Heart left ventricle (tissue), 16 donors: ENCODE data around the gene MST1. TPM values are rescaled to one million over a fixed set of nuclear protein-coding genes. Genes with fewer than 3 reads are reported as not detected.

Experiments
- ATAC-seq, 4 donors: fragments of 200-7000 bp; cut with Tn5 transposase; one replicate each; pipeline ENCODE4 v1.9.1; 2020 to 2022; ENCODE audit warnings: moderate library complexity in 4 of 4, mild to moderate bottlenecking in 3 of 4, moderate number of reproducible peaks in 1 of 4
- DNase-seq, 5 donors: peaks; one replicate each; pipeline ENCODE4 v3.0.0-alpha.2; 2020
- H3K27ac ChIP-seq, 12 donors: fragments of 200-600 bp; sonication (generic) in 4 of 12; one replicate each; pipeline versions ENCODE4 v1.5.0 to v1.8.0; 2016 to 2022; ENCODE audit warnings: mild to moderate bottlenecking in 2 of 12
- H3K27me3 ChIP-seq, 9 donors: fragments of 200-600 bp; sonication (generic) in 2 of 9; one replicate each; pipeline versions ENCODE4 v1.5.1 to v1.8.0; 2016 to 2022; ENCODE audit warnings: mild to moderate bottlenecking in 3 of 9
- H3K36me3 ChIP-seq, 9 donors: fragments of 200-600 bp; sonication (generic) in 2 of 9; one replicate each; pipeline versions ENCODE4 v1.5.0 to v1.8.0; 2018 to 2022; ENCODE audit warnings: mild to moderate bottlenecking in 2 of 9
- H3K4me1 ChIP-seq, 12 donors: fragments of 200-600 bp; sonication (generic) in 4 of 12; one replicate each; pipeline versions ENCODE4 v1.5.0 to v1.8.0; 2016 to 2022; ENCODE audit warnings: mild to moderate bottlenecking in 3 of 12
- H3K4me3 ChIP-seq, 12 donors: fragments of 200-600 bp; sonication (generic) in 4 of 12; one replicate each; pipeline versions ENCODE4 v1.5.0 to v1.8.0; 2017 to 2022; ENCODE audit warnings: mild to moderate bottlenecking in 9 of 12, moderate library complexity in 4 of 12
- H3K9me3 ChIP-seq, 12 donors: fragments of 200-600 bp; sonication (generic) in 4 of 12; one replicate each; pipeline versions ENCODE4 v1.5.0 to v1.8.0; 2016 to 2022; ENCODE audit warnings: mild to moderate bottlenecking in 1 of 12
- POLR2A ChIP-seq, 2 donors: fragments of 450-650 bp; IDR thresholded peaks; one replicate each; pipeline ENCODE4 v1.6.1; 2017; ENCODE audit warnings: antibody characterized with exemption in 2 of 2, mild to moderate bottlenecking in 2 of 2, moderate library complexity in 2 of 2
- WGBS, 4 donors: extraction: QIAGEN DNeasy Blood & Tissue Kit in 2 of 4; methylation state at CpG; one replicate each; pipeline versions ENCODE4 v1.1.5 to v1.1.7; 2013 to 2018; 5-methylcytosine and 5-hydroxymethylcytosine counted together
- intact Hi-C, 10 donors: fragments of 100-400 bp; cut with DNase I; formaldehyde crosslinking; loops; one replicate each; pipeline versions ENCODE4 v1.11.1 to v1.14.2; 2022
- polyA plus RNA-seq, 2 donors: library from polyadenylated mRNA; stranded (reverse); fragments of 200-250 nt; gene quantifications; one replicate each; pipeline ENCODE4 v1.2.3, GENCODE V29; 2013
- total RNA-seq, 9 donors: library from RNA; depleted of rRNA in 2 of 9; stranded (reverse); fragments of >200 nt in 2 of 9; fragmentation: NEBNext Ultra II Directional in 3 of 9; extraction: Animal tissue kit (Norgen Biotek cat#: 25700) in 3 of 9; gene quantifications; one replicate each; pipeline versions ENCODE4 v1.1.0 to v1.2.4, GENCODE V29; 2016 to 2023
- TF ChIP-seq, protein P1 (sequence below), 12 donors: fragments of 200-600 bp; sonication (generic) in 4 of 12; IDR thresholded peaks; one replicate each; pipeline versions ENCODE4 v1.5.0 to v1.8.0; 2018 to 2022; ENCODE audit warnings: antibody characterized with exemption in 12 of 12, mild to moderate bottlenecking in 5 of 12
- donor health status: ischemic (EF 13 %, LVEDD 7.1; RV severe dilation, severe dysfunction).
- donor health status: healthy with polysubstance abuse.
- donor health status: DM: no; HTN: yes; CAD: no.
- donor health status: DM: no; HTN: no; CAD: no.
- donor health status: ischemic (EF 25% LVEDD 6.9; RV normal size, moderate dysfunction).
- donor health status: ischemic (EF 25% LVEDD 5.7; RV mildly dilated, moderate dysfunction).
- donor health status: healthy.
- donor health status: DM: yes; HTN: yes; CAD: no.
- donor health status: ischemic (EF 35%, LVEDD 5.7; RV mildly dilated, moderate dysfunction).
- donor health status: nonischemic (EF 11% LVEDD 7.7; RV severe dilation, severe dysfunction).
- donor health status: DM: yes; HTN: yes; CAD: no.
- donor health status: PGD.
- donor health status: ischemic (EF 29% LVEDD 5.4; RV normal size, mild dysfunction).
- donor health status: nonischemic (EF 23%, LVEDD 6.1; RV moderate dilation, normal function).

MST1 gene
- total and polyA plus RNA-seq, 11 donors: 1.8 to 29.4 (median 3.2) TPM

DNA sequence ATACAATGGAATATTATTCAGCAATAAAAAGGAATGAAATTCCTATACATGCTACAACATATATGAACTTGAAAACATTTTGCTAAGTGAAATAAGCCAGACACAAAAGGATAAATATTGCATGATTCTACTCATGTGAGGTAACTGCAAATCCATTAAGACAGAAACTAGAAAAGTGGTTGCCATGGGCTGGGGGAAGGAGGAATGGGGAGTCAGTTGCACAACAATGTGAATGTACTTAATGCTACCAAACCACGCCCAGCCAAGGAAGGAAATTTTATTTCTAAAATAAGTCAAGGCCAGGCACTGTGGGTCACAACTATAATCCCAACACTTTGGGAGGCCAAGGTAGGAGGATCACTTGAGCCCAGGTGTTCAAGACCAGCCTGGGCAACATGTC, 44.3 kb upstream of the MST1 start:
- no peak overlapping the region for H3K4me3 ChIP-seq
- DNase-seq (no peak), ATAC-seq (no peak)
- TF ChIP-seq, protein P1, sequence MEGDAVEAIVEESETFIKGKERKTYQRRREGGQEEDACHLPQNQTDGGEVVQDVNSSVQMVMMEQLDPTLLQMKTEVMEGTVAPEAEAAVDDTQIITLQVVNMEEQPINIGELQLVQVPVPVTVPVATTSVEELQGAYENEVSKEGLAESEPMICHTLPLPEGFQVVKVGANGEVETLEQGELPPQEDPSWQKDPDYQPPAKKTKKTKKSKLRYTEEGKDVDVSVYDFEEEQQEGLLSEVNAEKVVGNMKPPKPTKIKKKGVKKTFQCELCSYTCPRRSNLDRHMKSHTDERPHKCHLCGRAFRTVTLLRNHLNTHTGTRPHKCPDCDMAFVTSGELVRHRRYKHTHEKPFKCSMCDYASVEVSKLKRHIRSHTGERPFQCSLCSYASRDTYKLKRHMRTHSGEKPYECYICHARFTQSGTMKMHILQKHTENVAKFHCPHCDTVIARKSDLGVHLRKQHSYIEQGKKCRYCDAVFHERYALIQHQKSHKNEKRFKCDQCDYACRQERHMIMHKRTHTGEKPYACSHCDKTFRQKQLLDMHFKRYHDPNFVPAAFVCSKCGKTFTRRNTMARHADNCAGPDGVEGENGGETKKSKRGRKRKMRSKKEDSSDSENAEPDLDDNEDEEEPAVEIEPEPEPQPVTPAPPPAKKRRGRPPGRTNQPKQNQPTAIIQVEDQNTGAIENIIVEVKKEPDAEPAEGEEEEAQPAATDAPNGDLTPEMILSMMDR (IDR thresholded peaks at IDR 0.05): no peak
- TF ChIP-seq POLR2A (IDR thresholded peaks at IDR 0.05): no peak
- H3K4me1 ChIP-seq: peaks cover 0 to 5% (median 0%) of the 10 kb centered on the region in 12 donors
- intact Hi-C loops: no loop called here
- no peak overlapping the region for H3K27ac ChIP-seq
- H3K9me3 ChIP-seq: no peaks in the 10 kb centered on the region
- H3K27me3 ChIP-seq: no peaks in the 10 kb centered on the region
- WGBS, 4 donors: 86 to 93% (median 89%) methylated on average over 1 of the region's 1 CpG
- peaks cover 0 to 99% (median 91%) of the 10 kb centered on the region in 9 donors for H3K36me3 ChIP-seq

DNA sequence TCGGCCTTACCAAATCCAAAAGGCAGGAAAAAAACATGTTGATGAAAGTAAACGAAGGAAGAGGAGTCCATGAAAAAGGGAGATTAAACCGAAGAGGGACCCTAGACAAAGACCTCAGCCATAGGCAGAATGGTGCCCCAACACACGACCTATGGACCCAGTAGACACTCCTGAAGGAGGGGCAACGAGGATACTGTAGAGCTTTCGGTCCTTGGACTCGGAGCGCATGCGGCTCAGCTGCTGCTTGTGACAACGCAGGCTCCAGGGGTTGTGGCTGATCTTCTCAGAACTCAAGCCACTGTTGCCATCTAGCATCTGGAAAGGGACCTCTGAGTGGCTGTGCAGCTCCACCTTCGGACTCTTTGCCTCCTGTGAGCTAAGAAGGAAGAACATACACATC, 43.3 kb upstream of the MST1 start:
- Histone ChIP-seq H3K9me3 (no peaks in the 10 kb centered on the region), H3K4me3 (no peak overlapping the region), H3K27me3 (no peaks in the 10 kb centered on the region), H3K4me1 (peaks cover 0 to 5% (median 0%) of the 10 kb centered on the region in 12 donors), H3K36me3 (peaks cover 0 to 98% (median 89%) of the 10 kb centered on the region in 9 donors), H3K27ac (no peak overlapping the region)
- intact Hi-C loops: no loop called here
- TF ChIP-seq POLR2A (IDR thresholded peaks at IDR 0.05): no peak
- TF ChIP-seq, protein P1 (IDR thresholded peaks at IDR 0.05): no peak
- DNase-seq (no peak), ATAC-seq (no peak)
- 90 to 96% (median 91%) methylated on average over 11 of the region's 11 CpGs for WGBS, 4 donors

DNA sequence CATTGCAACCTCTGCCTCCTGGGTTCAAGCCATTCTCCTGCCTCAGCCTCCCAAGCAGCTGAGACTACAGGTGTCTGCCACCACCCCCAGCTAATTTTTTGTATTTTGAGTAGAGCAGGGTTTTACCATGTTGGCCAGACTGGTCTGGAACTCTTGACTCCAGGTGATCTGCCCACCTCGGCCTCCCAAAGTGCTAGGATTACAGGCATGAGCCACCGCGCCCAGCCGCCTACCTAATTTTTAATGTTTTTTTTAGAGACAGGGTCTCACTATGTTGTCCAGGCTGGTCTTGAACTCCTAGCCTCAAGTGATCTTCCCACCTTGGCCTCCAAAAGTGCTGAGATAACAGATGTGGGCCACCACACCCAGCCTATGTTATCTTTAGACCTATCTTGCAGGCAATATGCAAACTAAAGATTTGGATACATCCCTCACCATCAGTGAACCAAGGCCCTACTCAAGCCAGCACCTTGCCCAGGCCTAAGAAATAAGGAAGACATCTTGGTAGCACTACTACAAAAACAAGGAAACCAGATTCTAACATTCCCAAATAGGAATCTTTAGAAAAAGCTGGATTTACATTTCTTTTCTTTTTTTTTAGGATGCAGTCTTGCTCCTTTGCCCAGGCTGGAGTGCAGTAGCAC, 40.8 kb upstream of the MST1 start:
- ATAC-seq (no peak), DNase-seq (peak in 1 of 5 donors; percentile 1)
- Histone ChIP-seq H3K4me1 (peaks cover 0 to 5% (median 0%) of the 10 kb centered on the region in 12 donors), H3K27me3 (no peaks in the 10 kb centered on the region), H3K9me3 (no peaks in the 10 kb centered on the region), H3K4me3 (no peak overlapping the region), H3K27ac (no peak overlapping the region), H3K36me3 (peaks cover 0 to 95% (median 87%) of the 10 kb centered on the region in 9 donors)
- 96 to 99% (median 98%) methylated on average over 4 of the region's 4 CpGs for WGBS, 4 donors
- intact Hi-C loops: no loop called here
- TF ChIP-seq POLR2A (IDR thresholded peaks at IDR 0.05): no peak
- TF ChIP-seq, protein P1 (IDR thresholded peaks at IDR 0.05): no peak

DNA sequence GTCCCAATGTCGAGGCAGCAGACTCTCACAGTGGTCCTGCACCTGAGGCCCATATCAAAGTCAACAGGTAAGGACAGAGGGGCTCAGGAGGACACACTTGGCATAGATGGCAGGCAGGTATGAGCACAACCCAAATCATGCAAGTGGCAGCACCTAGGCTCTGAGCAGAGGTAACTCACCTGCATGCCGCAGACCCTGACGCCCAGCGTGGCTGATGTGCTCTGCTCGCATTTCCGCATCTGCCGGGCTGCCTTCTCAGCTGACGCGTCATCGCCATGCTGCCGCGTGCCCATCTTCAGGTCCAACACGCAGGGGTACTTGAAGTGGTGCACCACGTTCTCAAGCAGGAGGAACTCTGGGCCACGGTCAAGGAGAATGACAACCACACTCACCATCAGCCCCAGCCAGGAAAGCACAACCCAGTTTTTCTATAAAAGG, 38.7 kb upstream of the MST1 start:
- Histone ChIP-seq H3K36me3 (peaks cover 0 to 78% (median 69%) of the 10 kb centered on the region in 9 donors), H3K27me3 (no peaks in the 10 kb centered on the region), H3K9me3 (no peaks in the 10 kb centered on the region), H3K4me3 (no peak overlapping the region), H3K27ac (no peak overlapping the region), H3K4me1 (peaks cover 1 to 16% (median 10%) of the 10 kb centered on the region in 12 donors)
- TF ChIP-seq, protein P1 (IDR thresholded peaks at IDR 0.05): no peak
- TF ChIP-seq POLR2A (IDR thresholded peaks at IDR 0.05): no peak
- intact Hi-C loops: no loop called here
- 84 to 89% (median 87%) methylated on average over 15 of the region's 15 CpGs for WGBS, 4 donors
- ATAC-seq (no peak), DNase-seq (no peak)
